ENCODE results near the gene WDR73. TPM values are rescaled to one million over a fixed set of nuclear protein-coding genes. Genes with fewer than 3 reads are reported as not detected.

Gene WDR73
- total RNA-seq, 4 donors from 2014 or later = 14.4 to 54.3 (median 39.3) TPM

DNA sequence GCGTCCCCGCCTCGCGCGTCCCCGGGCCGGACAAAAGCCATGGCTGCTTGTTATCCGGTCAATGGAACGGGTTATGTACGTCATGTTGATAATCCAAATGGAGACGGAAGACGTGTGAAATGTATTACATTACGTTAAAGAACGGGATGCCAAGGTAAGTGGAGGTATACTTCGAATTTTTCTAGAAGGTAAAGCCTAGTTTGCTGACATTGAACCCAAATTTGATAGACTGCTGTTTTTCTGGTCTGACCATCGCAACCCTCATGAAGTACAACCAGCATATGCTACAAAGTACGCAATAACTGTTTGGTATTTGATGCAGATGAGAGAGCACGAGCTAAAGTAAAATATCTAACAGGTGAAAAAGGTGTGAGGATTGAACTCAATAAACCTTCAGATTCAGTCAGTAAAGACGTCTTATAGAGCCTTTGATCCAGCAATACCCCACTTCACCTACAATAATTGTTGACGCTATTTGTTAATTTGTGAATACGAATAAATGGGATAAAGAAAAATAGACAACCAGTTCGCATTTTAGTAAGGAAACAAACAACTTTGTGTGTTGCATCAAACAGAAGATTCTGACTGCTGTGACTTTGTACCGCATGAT is 19.8 kb downstream of the WDR73 start:
- intact Hi-C loops (cut with DNase I; ENCODE audit: low total_unique reads) = no loop called here
- Histone ChIP-seq H3K36me3 (no peaks in the 10 kb centered on the region), H3K4me1 (peaks cover 0 to 7% of the 10 kb centered on the region in 2 donors), H3K27me3 (no peaks in the 10 kb centered on the region), H3K4me3 (peak overlapping the region; percentile 47 to 57), H3K9me3 (no peaks in the 10 kb centered on the region), H3K27ac (peak overlapping the region; percentile 95)
- TF ChIP-seq, protein P1, sequence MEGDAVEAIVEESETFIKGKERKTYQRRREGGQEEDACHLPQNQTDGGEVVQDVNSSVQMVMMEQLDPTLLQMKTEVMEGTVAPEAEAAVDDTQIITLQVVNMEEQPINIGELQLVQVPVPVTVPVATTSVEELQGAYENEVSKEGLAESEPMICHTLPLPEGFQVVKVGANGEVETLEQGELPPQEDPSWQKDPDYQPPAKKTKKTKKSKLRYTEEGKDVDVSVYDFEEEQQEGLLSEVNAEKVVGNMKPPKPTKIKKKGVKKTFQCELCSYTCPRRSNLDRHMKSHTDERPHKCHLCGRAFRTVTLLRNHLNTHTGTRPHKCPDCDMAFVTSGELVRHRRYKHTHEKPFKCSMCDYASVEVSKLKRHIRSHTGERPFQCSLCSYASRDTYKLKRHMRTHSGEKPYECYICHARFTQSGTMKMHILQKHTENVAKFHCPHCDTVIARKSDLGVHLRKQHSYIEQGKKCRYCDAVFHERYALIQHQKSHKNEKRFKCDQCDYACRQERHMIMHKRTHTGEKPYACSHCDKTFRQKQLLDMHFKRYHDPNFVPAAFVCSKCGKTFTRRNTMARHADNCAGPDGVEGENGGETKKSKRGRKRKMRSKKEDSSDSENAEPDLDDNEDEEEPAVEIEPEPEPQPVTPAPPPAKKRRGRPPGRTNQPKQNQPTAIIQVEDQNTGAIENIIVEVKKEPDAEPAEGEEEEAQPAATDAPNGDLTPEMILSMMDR (IDR thresholded peaks at IDR 0.05) = no peak
- TF ChIP-seq POLR2A (IDR thresholded peaks at IDR 0.05) = no peak
- DNase-seq = no peak

DNA sequence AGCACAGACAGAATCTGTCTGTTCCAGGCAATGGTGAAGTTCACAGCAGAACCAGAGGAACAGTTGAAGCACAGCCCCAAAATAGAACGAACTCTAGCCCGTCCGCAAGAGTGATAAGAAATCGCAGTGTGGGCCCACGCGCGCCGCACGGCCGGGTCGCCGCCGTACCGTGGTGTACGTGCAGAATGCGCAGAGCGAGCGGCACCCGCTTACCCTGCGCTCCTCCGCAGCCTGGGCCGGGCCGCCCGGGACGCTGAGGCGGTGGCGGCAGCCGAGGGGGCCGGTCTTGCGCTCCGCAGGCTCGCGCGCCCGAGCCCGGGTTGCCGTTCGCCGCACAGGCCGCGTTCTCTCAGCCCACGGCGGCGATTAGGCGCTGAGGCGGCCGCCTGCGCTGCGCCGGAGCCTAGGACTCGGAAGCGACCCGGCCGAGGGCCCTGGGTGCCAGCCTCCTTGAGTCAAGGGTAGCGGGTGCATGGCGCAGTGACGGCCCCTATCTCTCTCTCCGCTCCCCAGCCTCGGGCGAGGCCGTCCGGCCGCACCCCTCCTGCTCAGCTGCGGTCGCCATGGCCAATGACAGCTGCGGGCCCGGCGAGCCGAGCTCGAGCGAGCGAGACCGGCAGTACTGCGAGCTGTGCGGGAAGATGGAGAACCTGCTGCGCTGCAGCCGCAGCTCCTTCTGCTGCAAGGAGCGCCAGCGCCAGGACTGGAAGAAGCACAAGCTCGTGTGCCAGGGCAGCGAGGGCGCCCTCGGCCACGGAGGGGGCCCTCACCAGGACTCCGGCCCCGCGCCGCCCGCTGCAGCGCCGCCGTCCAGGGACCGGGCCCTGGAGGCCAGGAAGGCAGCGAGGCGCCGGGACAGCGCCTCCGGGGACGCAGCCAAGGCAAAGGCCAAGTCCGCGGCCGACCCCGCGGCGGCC is 20.5 kb downstream of the WDR73 start:
- TF ChIP-seq, protein P1 (IDR thresholded peaks at IDR 0.05) = no peak
- TF ChIP-seq POLR2A (IDR thresholded peaks at IDR 0.05) = peak in 1 of 2 donors; percentile 30
- H3K27me3 ChIP-seq = no peaks in the 10 kb centered on the region
- H3K4me3 ChIP-seq = peak overlapping the region; percentile 47 to 57
- DNase-seq = peak; percentile 54 to 63
- intact Hi-C loops (cut with DNase I; ENCODE audit: low total_unique reads) = no loop called here
- peak overlapping the region; percentile 95 for H3K27ac ChIP-seq
- H3K4me1 ChIP-seq = peaks cover 0 to 7% of the 10 kb centered on the region in 2 donors
- no peaks in the 10 kb centered on the region for H3K36me3 ChIP-seq
- H3K9me3 ChIP-seq = no peaks in the 10 kb centered on the region

DNA sequence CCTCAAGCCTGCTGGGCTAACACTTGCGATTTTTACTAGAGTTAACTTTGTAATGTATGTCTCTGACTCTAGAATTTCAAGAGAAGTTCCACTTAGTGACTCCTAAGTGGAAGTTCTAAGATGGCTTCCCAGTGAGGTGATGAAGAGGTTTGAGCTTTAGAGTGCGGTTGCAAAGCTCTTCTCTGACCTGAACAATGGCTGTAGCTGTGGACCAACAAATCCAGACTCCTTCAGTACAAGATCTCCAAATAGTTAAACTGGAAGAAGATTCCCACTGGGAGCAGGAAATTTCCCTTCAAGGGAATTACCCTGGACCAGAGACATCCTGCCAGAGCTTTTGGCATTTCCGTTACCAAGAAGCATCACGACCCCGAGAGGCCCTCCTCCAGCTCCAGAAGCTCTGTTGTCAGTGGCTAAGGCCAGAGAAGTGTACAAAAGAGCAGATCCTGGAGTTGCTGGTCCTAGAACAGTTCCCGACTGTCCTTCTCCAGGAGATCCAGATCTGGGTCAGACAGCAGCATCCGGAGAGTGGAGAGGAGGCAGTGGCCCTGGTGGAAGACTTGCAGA is 22.3 kb downstream of the WDR73 start:
- Histone ChIP-seq H3K36me3 (no peaks in the 10 kb centered on the region), H3K27ac (peak overlapping the region; percentile 95), H3K4me3 (peak overlapping the region; percentile 39 to 57), H3K9me3 (no peaks in the 10 kb centered on the region), H3K4me1 (peaks cover 0 to 7% of the 10 kb centered on the region in 2 donors), H3K27me3 (no peaks in the 10 kb centered on the region)
- intact Hi-C loops (cut with DNase I; ENCODE audit: low total_unique reads) = no loop called here
- TF ChIP-seq, protein P1 (IDR thresholded peaks at IDR 0.05) = no peak
- TF ChIP-seq POLR2A (IDR thresholded peaks at IDR 0.05) = no peak
- DNase-seq = no peak

DNA sequence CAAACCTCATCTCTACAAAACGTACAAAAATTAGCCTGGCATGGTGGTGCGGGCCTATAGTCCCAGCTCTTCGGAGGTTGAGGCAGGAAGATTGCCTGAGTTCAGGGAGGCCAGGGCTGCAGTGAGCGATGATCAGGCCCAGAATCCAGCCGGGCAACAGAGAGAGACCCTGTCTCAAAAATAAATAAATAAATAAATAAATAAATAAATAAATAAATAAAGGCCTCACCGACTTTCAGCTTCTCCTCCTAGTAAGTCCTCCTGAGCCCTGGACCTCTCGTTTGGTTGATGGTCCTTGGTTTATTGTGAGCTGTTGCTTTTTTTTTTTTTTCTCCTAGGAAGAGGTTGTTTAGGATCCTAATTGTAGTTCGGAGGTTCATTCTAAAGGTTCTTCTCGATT is 25.1 kb downstream of the WDR73 start:
- TF ChIP-seq POLR2A (IDR thresholded peaks at IDR 0.05) = no peak
- TF ChIP-seq, protein P1 (IDR thresholded peaks at IDR 0.05) = no peak
- Histone ChIP-seq H3K27me3 (no peaks in the 10 kb centered on the region), H3K36me3 (no peaks in the 10 kb centered on the region), H3K4me3 (no peak overlapping the region), H3K27ac (no peak overlapping the region), H3K4me1 (peaks cover 0 to 7% of the 10 kb centered on the region in 2 donors), H3K9me3 (no peaks in the 10 kb centered on the region)
- intact Hi-C loops (cut with DNase I; ENCODE audit: low total_unique reads) = no loop called here
- no peak for DNase-seq

DNA sequence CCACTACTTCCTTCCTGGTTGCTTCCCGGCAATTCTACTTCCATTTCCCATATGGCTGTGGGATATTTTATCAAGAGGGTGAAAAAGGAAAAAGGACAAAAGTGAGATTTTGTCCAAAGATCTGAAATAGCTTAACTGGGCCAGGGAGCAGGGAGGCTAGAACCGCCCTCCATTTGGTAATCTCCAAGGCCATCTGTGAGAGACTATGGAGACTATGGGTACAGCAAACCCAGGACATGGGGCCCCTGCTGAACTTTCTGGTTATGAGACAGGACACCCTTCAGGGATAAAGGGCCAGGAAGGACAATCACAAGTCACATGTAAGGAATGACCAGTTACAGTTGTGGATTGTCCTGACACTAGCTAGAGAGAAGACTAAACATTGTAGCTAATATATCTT is 29.0 kb downstream of the WDR73 start:
- TF ChIP-seq, protein P1 (IDR thresholded peaks at IDR 0.05) = no peak
- no peak for TF ChIP-seq POLR2A (IDR thresholded peaks at IDR 0.05)
- intact Hi-C loops (cut with DNase I; ENCODE audit: low total_unique reads) = no loop called here
- no peaks in the 10 kb centered on the region for H3K4me1 ChIP-seq
- no peak overlapping the region for H3K27ac ChIP-seq
- H3K4me3 ChIP-seq = no peak overlapping the region
- no peaks in the 10 kb centered on the region for H3K27me3 ChIP-seq
- no peak for DNase-seq
- peaks cover 0 to 18% of the 10 kb centered on the region in 2 donors for H3K9me3 ChIP-seq
- no peaks in the 10 kb centered on the region for H3K36me3 ChIP-seq

Measured in uterus (tissue), 4 donors.